ENCODE data around the gene SFXN5. TPM values are rescaled to one million over a fixed set of nuclear protein-coding genes. Genes with fewer than 3 reads are reported as not detected.

The SFXN5 gene
- total RNA-seq, 2 donors from 2014 or later, result 7.6 to 10.3 TPM

DNA sequence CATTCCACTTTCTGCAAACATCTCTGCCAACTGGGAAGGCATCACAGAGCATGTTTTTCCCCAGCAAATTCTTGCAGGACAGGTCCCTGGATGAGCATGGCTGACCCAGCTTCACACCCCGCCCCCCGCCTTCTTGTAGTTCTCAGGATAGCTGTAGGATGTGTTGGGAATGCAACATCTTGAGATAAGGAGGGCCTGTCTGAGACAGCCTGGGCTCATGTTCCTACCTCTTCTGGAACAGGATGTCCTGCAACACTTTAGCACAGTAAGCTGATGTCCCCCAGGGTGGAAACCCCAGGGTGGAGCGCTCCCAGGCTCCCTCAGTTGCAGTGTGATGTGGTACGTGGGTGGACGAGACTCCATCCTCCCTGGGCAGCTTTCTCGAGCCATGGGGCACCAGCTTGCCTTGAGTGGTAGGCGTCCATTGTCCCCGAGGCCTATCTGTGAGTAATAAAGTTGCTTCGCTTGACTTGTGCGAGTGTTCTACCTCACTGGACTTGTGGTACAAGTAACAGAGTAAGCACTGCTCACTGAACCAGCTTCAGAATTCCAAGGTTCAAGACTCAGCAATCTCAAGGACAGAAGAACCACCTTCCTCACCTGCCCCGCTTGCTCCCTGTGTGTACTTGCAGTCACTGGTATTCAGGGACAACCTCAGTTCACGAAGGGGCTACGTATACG is 105.6 kb downstream of the SFXN5 start:
- Mint-ChIP-seq H3K4me1 (no peaks in the 10 kb centered on the region), H3K27ac (no peak overlapping the region), H3K4me3 (no peak overlapping the region), H3K9me3 (no peaks in the 10 kb centered on the region), H3K27me3 (no peaks in the 10 kb centered on the region), H3K36me3 (ENCODE audit: low read depth) (no peaks in the 10 kb centered on the region)
- no peak for ATAC-seq (replicated peaks)

DNA sequence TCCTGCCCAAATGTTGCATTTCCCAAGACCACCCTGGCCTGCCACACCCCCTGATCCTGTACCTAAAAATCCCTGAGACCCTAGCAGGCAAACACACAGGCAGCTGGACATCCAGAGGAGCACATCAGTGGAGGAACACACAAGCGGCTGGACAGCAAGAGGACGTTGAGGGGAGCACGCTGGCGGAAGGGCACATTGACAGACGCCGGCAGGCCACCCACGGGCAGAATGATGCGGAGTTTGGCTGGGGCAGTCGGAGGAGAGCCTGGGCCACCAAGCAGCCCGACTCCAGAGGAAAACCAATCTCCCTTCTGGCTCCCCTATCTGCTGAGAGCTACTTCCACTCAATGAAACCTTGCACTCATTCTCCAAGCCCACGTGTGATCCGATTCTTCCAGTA is 106.5 kb downstream of the SFXN5 start:
- no peak overlapping the region for H3K4me3 Mint-ChIP-seq
- ATAC-seq (replicated peaks), result no peak
- no peaks in the 10 kb centered on the region for H3K9me3 Mint-ChIP-seq
- no peaks in the 10 kb centered on the region for H3K36me3 Mint-ChIP-seq (ENCODE audit: low read depth)
- no peaks in the 10 kb centered on the region for H3K4me1 Mint-ChIP-seq
- no peaks in the 10 kb centered on the region for H3K27me3 Mint-ChIP-seq
- no peak overlapping the region for H3K27ac Mint-ChIP-seq

- Mint-ChIP-seq H3K9me3 (no peaks in the 10 kb centered on the region), H3K27me3 (no peaks in the 10 kb centered on the region), H3K36me3 (ENCODE audit: low read depth) (no peaks in the 10 kb centered on the region), H3K27ac (no peak overlapping the region), H3K4me1 (no peaks in the 10 kb centered on the region), H3K4me3 (no peak overlapping the region)
- ATAC-seq (replicated peaks), result no peak
Observed at GRCh38 chr2:72964146-72964525, 107.4 kb downstream of the SFXN5 start.

- H3K4me3 Mint-ChIP-seq, result no peak overlapping the region
- peak overlapping the region; percentile 75 for H3K27ac Mint-ChIP-seq
- H3K27me3 Mint-ChIP-seq, result no peaks in the 10 kb centered on the region
- ATAC-seq (replicated peaks), result no peak
- no peaks in the 10 kb centered on the region for H3K4me1 Mint-ChIP-seq
- no peaks in the 10 kb centered on the region for H3K36me3 Mint-ChIP-seq (ENCODE audit: low read depth)
- H3K9me3 Mint-ChIP-seq, result no peaks in the 10 kb centered on the region
Observed at GRCh38 chr2:72963423-72964145, 107.9 kb downstream of the SFXN5 start.

DNA sequence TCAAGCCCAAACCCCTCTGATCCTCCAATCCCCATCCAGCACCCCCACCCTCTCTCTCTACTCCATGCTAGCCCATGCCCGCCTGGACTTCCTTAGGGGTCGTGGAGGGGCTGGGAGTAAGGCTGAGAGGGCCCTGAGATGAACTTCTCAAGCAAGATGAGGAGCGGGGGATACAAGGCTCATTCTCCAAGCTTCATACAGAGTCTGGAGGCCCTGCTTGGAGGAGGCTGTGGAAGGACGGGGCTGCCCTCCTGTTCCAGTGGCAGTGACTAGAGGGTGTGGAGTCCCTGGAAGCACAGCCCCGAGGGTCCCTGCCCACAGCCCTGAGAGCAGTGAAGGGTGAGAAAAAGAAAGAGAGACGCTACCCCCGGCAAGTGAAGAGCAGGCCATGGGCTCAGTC is 108.6 kb downstream of the SFXN5 start:
- H3K9me3 Mint-ChIP-seq, result no peaks in the 10 kb centered on the region
- no peak for ATAC-seq (replicated peaks)
- H3K4me1 Mint-ChIP-seq, result no peaks in the 10 kb centered on the region

DNA sequence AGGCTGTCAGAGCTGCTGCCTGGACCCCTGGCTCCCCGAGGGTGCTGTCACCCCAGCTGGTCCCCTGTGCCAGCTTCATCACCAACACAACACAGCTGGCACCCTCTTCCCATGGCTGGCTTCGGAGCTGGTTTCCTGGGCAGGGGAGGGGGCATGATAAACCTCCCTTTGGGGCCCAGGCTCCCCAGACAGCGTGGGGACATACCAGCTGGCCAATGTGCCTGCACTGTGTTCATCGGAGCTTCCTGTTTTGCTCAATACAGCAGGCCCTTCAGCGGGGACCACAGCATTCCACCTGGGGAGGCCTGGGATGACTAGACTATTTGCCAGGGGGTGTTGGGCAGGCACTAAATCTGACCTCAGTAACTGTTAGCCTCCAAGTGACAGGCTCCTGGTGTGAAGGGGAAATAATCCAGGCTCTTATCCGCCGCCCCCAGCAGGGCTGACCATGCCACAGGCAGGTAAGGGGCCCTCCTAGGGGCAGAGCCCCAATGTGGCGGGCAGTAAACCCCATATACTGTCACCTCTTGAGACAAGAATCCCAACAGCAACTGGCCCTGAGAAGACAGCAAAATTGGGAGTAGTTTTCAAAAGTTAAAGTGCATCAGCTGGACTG is 109.6 kb downstream of the SFXN5 start:
- no peaks in the 10 kb centered on the region for H3K27me3 Mint-ChIP-seq
- H3K9me3 Mint-ChIP-seq, result no peaks in the 10 kb centered on the region
- H3K36me3 Mint-ChIP-seq (ENCODE audit: low read depth), result no peaks in the 10 kb centered on the region
- ATAC-seq (replicated peaks), result no peak
- H3K4me1 Mint-ChIP-seq, result peaks cover 3% of the 10 kb centered on the region
- H3K4me3 Mint-ChIP-seq, result no peak overlapping the region
- H3K27ac Mint-ChIP-seq, result no peak overlapping the region

More for the DNA sequence above, 108.6 kb downstream of the SFXN5 start:
- H3K36me3 Mint-ChIP-seq (ENCODE audit: low read depth), result no peaks in the 10 kb centered on the region
- no peak overlapping the region for H3K4me3 Mint-ChIP-seq
- peak overlapping the region; percentile 75 for H3K27ac Mint-ChIP-seq
- H3K27me3 Mint-ChIP-seq, result no peaks in the 10 kb centered on the region

DNA sequence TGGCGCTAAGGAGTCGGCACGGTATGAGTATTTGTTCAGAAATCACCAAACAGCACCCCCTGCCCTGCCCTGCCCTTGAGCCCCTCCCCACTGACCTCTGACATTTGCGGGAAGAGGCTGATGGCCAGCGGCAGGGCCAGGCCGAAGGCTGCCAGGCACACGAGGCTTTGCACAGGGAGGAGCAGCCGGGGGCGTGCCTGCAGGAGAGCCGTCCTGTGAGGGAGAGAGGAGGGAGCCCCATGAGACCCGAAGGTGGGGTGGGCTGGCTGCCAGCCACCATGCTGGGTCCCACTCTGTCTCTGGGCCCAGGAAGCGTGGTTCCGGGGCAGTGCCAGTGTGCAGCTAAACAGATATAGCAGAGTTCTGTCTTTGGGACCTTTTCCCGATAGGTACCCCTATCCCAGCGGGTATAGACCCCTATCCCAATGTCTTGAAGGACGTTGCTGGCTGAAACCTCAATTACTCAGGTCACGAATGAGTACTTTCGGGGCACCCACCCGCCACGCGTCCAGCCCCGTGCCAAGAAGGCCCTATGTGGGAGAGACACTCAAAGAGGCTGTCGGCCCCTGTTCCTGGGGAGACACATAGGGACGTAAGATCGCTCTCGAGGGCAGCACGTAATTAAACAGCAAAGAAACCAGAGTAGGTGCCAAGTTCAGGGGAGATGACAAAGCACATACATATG is 110.3 kb downstream of the SFXN5 start:
- Mint-ChIP-seq H3K4me3 (no peak overlapping the region), H3K36me3 (ENCODE audit: low read depth) (no peaks in the 10 kb centered on the region), H3K9me3 (no peaks in the 10 kb centered on the region), H3K27me3 (no peaks in the 10 kb centered on the region), H3K4me1 (peaks cover 6% of the 10 kb centered on the region), H3K27ac (no peak overlapping the region)
- no peak for ATAC-seq (replicated peaks)

DNA sequence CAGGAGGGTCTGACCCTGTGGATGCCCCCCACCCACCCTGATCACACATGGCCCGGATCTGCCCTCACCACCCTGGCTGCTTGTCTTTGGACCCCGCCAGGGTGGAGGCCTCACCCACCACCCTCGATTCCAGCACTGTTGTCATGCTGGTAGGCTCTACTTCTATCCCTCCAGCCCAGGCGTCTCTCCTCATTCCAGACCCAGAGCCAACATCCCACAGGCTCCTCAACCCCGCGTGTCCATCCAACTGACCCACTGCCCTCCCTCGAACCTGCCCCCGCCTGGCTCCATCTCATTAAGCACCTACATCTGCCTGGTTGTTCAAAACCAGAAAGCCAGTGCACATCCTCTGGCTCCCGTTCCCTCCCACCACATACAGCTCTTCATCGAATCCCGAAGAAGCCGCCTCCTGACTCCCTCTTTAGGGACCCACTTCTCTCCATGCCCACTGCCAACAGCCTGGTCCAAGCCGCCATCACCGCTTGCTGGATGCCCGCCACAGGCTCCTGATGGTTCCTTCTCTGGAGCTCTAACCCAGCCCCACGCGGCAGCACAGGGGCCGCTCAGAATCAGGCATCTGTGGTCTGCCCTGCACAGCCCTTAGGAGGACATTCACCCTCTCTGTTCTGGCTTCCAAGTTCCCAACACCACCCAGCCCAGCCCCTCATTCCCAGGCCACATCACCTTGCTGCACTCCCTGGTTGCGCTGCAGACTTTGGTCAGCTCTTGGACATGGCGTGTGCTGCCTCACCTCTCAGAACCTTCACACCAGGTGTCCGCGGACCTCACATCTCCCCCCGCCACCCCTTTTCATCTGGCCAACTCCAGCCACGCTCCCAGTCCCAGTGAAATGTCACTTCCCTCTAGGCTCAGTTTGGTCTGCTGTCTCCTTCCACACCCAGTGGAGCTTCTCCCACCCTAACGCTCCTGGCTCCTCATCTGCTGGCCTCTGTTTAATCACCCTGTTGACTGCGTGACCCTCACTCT is 111.2 kb downstream of the SFXN5 start:
- no peak for ATAC-seq (replicated peaks)
- Mint-ChIP-seq H3K9me3 (no peaks in the 10 kb centered on the region), H3K27ac (peak overlapping the region; percentile 42), H3K27me3 (no peaks in the 10 kb centered on the region), H3K36me3 (ENCODE audit: low read depth) (no peaks in the 10 kb centered on the region), H3K4me3 (no peak overlapping the region), H3K4me1 (peaks cover 9% of the 10 kb centered on the region)

- Mint-ChIP-seq H3K4me3 (no peak overlapping the region), H3K9me3 (no peaks in the 10 kb centered on the region), H3K27ac (peak overlapping the region; percentile 42), H3K27me3 (no peaks in the 10 kb centered on the region), H3K4me1 (peaks cover 11% of the 10 kb centered on the region), H3K36me3 (ENCODE audit: low read depth) (no peaks in the 10 kb centered on the region)
- ATAC-seq (replicated peaks), result no peak
Observed at GRCh38 chr2:72959554-72959953, 112.0 kb downstream of the SFXN5 start.

DNA sequence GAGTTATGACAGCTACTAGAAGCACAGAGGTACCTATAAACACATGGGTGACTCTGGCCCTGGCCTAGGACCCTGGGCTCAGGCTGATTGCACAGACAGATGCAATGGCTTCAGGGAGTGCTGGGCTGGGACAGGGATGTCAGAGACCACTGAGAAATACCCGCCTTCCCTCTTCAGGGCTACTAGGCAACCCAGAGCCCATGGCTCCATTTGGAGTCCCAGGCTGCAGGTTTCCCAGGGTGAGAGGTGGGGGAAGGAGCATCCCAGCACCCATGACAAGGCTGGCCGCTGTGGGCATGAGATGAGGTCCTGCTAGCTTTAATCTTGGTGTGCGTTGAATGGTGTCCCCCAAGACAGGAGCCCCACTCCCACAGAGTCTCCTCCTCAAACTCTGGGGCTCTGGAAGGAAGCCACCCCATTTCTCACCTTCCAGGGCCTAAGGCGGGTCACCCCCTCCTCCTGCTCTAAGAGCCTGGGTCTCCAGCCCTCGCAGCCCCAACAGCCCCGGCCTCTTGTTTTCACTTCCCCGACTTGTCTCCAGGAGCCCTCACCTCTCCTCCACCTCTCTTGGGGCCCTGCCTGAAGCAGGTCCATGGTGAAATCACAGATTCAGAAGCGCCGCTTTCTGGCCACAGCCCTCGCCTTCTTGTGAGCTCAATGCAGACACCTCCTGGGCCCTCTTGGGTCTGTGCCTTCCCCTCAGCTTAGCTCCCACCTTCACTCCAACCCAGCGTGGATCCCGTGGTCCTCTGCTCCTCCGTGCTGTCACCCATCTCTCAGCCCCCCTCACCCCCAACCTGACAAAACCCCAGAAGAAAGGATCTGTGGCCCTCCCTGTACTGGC is 112.7 kb downstream of the SFXN5 start:
- no peak overlapping the region for H3K4me3 Mint-ChIP-seq
- ATAC-seq (replicated peaks), result no peak
- H3K9me3 Mint-ChIP-seq, result no peaks in the 10 kb centered on the region
- H3K36me3 Mint-ChIP-seq (ENCODE audit: low read depth), result no peaks in the 10 kb centered on the region
- no peaks in the 10 kb centered on the region for H3K27me3 Mint-ChIP-seq
- H3K27ac Mint-ChIP-seq, result peak overlapping the region; percentile 42
- H3K4me1 Mint-ChIP-seq, result peaks cover 15% of the 10 kb centered on the region

DNA sequence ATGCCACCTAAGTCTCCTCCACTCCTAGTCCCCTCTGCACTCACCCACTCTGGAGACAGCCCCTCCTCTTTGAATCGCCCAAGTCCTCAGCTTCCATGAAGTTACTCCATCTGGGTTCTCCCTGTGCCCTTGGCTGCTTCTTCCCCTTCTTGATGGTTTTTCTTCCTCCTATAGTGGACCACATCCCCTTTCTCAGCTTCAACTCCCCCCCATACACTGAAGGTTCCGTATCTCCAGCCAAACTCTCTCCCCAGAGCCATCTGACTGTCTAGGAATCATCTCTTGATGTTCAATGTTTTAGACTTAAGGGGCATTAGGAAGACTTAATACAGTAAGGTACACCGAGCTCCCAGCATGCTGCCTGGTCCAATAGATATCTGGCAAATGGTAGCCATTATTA is 114.6 kb downstream of the SFXN5 start:
- Mint-ChIP-seq H3K27ac (no peak overlapping the region), H3K27me3 (no peaks in the 10 kb centered on the region)
- no peak for ATAC-seq (replicated peaks)

DNA sequence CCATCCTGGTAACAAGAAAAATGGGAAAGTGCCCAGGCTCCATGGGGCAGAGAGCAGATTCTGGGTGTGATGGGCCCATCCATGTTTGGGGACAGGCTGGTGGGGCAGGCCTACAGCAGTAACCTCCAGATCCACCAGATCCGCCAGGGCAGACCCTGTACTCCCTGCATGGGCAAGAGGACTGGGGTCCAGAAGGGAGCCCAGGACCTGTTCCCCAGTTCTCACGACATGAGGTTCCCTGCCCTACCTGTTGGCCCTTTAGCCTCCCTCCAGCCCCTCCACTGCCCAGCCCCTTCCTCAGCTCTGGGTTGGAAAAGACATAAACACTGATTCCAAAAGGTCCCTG is 115.5 kb downstream of the SFXN5 start:
- Mint-ChIP-seq H3K9me3 (no peaks in the 10 kb centered on the region), H3K4me1 (peaks cover 22% of the 10 kb centered on the region), H3K4me3 (no peak overlapping the region), H3K36me3 (ENCODE audit: low read depth) (no peaks in the 10 kb centered on the region), H3K27me3 (no peaks in the 10 kb centered on the region), H3K27ac (no peak overlapping the region)
- no peak for ATAC-seq (replicated peaks)

More for the DNA sequence above, 114.6 kb downstream of the SFXN5 start:
- Mint-ChIP-seq H3K36me3 (ENCODE audit: low read depth) (no peaks in the 10 kb centered on the region), H3K9me3 (no peaks in the 10 kb centered on the region), H3K4me1 (peaks cover 22% of the 10 kb centered on the region), H3K4me3 (no peak overlapping the region)
